Epithelial cell of proximal tubule (primary cell): ENCODE data around the gene KIAA1549. TPM values are rescaled to one million over a fixed set of nuclear protein-coding genes. Genes with fewer than 3 reads are reported as not detected.
"Not testable (repeated sequence)": the region's sequence is repeated elsewhere in the genome, so short reads cannot be mapped to it uniquely, and the experiment has no call there.

ENCODE experiments used
- DNase-seq: peaks from one replicate; pipeline ENCODE4 v3.0.0-alpha.2; 2011; ENCODE audit warnings: low read depth
- H3K4me3 ChIP-seq: 2 replicates; pipeline ENCODE4 v1.5.1; 2011; ENCODE audit warnings: low read depth, mild to moderate bottlenecking, low read length
- total RNA-seq: library from RNA; depleted of rRNA; stranded (reverse); fragments of >200 nt; gene quantifications from 2 replicates; pipeline ENCODE4 v1.2.3, GENCODE V29; 2015
- TF ChIP-seq, protein P1 (sequence below): conservative IDR thresholded peaks from 2 replicates; pipeline ENCODE4 v1.5.1; 2012; ENCODE audit warnings: low read depth, mild to moderate bottlenecking, low read length

KIAA1549 gene
- 1.8 and 4.3 TPM in 2 replicates for total RNA-seq

DNA sequence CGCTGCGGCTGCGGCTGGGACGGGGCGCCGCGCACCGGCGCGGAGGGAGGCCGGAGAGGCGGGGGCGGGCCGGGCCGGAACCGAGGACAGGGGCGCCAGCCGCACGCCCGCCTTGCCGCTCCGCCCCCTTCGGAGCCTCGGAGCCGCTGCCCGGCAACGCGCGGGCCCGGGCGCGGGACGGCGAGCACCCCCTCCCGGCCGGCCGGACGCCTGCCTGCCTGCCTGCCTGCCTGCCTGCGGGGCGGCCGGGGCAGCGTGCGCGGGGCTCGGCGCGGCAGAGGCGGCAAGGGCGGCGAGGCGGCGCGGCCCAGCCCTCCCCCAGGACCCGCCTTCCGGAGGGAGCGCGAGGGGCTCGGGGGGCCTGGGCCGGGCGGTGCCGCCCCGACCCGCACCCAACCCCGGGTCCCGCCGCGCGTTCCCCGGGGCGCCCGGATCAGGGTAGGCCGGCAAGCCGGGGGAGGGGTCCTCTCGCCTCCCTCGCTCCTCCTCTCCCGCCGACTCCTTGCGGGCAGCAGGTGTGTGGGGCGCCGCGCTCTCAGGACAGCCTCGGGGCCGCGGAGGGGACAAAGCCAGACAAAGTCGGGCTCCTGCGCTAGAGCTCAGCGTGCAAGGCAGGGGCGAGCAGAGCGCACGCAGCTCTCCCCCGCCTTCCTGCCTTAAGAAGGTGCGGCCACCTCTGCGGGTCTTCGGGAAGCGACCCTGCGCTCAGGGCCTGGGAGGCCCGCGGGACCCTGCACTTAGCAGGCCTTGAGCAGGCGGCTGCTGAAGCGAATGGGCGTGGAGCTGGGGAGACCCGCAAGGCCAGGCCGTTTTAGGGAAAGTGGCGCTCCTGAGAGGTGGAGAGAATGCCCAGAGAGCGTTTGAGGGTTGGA is at the start of gene KIAA1549:
Gene KIAA1549, minus strand, starts transcription at position 58 of the 872 bp plus-strand sequence. CDS start 120 bp downstream, outside the sequence.
- DNase-seq: no peak
- TF ChIP-seq, protein P1, sequence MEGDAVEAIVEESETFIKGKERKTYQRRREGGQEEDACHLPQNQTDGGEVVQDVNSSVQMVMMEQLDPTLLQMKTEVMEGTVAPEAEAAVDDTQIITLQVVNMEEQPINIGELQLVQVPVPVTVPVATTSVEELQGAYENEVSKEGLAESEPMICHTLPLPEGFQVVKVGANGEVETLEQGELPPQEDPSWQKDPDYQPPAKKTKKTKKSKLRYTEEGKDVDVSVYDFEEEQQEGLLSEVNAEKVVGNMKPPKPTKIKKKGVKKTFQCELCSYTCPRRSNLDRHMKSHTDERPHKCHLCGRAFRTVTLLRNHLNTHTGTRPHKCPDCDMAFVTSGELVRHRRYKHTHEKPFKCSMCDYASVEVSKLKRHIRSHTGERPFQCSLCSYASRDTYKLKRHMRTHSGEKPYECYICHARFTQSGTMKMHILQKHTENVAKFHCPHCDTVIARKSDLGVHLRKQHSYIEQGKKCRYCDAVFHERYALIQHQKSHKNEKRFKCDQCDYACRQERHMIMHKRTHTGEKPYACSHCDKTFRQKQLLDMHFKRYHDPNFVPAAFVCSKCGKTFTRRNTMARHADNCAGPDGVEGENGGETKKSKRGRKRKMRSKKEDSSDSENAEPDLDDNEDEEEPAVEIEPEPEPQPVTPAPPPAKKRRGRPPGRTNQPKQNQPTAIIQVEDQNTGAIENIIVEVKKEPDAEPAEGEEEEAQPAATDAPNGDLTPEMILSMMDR: no peak
- peak within 1 kb of the TSS; percentile 71 for H3K4me3 ChIP-seq

DNA sequence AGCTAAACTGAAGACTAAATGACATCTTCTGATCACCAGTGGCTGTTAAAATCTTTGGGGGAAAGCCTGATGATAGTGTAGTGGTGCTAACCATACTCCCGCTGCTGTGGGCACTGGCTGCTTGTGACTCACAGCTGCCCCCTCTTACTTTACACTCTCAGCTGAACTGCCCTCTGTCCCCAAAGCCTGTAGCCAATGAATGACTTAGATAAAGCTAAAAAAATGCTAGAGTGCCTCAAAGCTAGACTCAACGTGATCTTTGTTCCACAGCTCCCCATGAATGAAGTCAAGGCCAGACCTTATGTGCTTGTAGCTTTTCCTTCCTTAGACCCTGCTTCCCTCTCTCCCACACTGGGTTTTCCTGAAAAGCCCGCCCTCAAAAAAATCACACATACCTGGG is 48.2 kb upstream of the KIAA1549 start:
- TF ChIP-seq, protein P1: no peak
- no peak overlapping the region for H3K4me3 ChIP-seq
- no peak for DNase-seq

DNA sequence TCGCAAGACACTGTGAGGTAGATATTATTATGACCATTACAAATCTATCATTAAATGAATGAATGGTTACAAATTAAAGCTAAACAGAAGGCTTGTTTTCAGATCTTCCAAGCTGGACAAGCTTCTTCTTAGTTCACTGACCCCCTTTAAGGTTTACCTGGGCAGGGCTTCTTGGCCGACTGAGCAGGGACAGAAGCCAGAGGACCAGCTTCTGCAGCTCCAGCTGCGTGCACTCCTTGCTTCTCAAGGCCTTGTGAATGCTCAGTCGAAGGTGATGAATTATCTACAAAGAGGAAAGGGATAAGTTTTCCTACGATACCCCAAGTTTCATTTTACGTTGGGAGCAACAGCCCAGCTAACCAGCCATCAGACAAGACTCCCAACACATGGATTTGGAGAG is 45.4 kb upstream of the KIAA1549 start:
- TF ChIP-seq, protein P1: no peak

DNA sequence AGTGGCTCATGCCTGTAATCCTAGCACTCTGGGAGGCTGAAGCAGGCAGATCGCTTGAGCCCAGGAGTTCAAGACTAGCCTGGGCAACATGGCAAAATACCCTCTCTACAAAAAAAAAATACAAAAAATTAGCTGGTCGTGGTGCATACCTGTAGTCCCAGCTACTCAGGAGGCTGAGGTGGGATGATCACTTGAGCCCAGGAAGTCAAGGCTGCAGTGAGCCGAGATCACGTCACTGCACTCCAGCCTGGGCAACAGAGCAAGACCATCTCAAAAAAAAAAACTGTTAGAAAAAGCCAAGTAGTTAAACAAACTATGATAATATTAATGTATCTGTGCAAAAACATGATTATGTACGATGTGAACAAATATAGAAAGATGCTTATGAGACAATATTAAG is 44.7 kb upstream of the KIAA1549 start:
- not testable (repeated sequence) for DNase-seq, H3K4me3 ChIP-seq

More for the DNA sequence above, 45.4 kb upstream of the KIAA1549 start:
- no peak overlapping the region for H3K4me3 ChIP-seq
- DNase-seq: no peak

DNA sequence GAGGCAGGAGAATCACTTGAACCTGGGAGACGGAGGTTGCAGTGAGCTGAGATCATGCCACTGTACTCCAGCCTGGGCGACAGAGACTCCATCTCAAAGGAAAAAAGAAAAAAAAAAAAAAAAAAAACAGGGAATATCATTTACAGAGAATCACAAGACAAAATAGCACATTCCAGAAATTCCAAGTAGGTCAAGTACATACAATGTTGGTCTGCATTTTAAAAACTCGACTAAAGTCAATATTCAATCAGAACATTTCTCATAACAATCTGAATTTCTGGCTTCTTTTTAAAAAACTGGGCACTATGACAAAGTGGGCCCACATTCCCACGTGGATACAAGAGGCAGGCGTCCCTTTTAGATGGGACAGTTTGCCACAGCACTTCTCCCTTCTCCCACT is 41.9 kb upstream of the KIAA1549 start:
- H3K4me3 ChIP-seq: no peak overlapping the region
- DNase-seq: no peak
- TF ChIP-seq, protein P1: no peak

DNA sequence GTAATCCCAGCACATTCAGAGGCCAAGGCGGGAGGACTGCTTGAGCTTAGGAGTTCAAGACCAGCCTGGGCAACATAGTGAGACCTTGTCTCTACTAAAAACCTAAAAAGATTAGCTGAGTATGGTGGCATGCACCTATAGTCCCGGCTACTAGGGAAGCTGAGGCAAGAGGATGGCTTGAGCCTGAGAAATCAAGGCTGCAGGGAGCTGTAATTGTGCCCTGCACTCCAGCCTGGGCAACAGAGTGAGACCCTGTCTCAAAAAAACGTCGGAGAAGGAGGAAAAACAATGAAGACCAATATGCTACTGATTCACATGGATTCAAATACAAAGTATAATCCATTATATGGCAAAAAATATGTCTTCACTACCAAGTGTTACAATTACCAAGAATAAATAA is 41.1 kb upstream of the KIAA1549 start:
- DNase-seq: no peak
- no peak overlapping the region for H3K4me3 ChIP-seq
- TF ChIP-seq, protein P1: no peak

DNA sequence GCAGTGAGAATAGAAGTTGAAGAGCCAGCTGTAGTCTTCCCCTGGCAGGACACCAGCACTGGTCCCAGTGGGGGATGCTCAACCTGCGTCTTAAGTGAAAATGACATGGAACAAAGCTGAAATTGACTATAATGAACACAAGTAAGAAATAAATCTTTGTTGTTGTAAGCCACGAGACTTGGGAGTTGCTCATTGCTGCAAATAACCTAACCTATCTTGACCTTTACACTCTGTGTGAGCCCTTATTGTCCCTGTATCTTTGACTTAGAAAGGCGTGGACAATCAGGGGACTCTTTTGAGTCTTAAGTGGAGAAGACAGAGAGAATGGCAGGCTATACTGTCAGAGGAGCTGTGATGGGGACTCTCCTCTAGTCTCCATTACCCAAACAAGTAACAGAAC is 37.7 kb upstream of the KIAA1549 start:
- TF ChIP-seq, protein P1: no peak
- DNase-seq: no peak
- H3K4me3 ChIP-seq: no peak overlapping the region
